HepG2 (cell line): Measurements from ENCODE around the gene MGAT5. TPM values are rescaled to one million over a fixed set of nuclear protein-coding genes. Genes with fewer than 3 reads are reported as not detected.

ENCODE experiments used
- ATAC-seq: fragments of 200-7000 bp; cut with Tn5 transposase; 3 replicates; pipeline ENCODE4 v1.9.1; 2020; ENCODE audit warnings: mild to moderate bottlenecking, moderate library complexity
- BruUV-seq: library from RNA; stranded (reverse); fragments of 400-500 nt; replicated peaks from 2 replicates; lab custom pipeline; 2021; lab: Mats Ljungman, UMichigan
- CTCF ChIA-PET: fragments of 300-600 bp; formaldehyde crosslinking; extraction: SDS; loops from one replicate; lab custom pipeline; 2021; ENCODE audit warnings: low total read pairs, inconsistent platforms, low intra/inter-chr PET ratio; lab: Yijun Ruan, JAX
- POLR2A ChIA-PET: fragments of 350-600 bp; sonication (Branson Sonifier 250); formaldehyde crosslinking; loops from one replicate; lab custom pipeline; 2020; ENCODE audit warnings: antibody characterized with exemption, inconsistent platforms; lab: Yijun Ruan, JAX
- DNase-seq: peaks from one replicate; pipeline ENCODE4 v3.0.0-alpha.2; 2015; ENCODE audit warnings: low spot score
- FAIRE-seq: peaks from 3 replicates; lab custom pipeline; 2011; peaks lifted over from hg19 to GRCh38; lab: Jason Lieb, UNC
- H2AFZ ChIP-seq: one replicate; pipeline ENCODE4 v1.6.1; 2011; ENCODE audit warnings: low read length, inconsistent platforms
- H3K27ac ChIP-seq: fragments of 300-600 bp; 3 replicates; pipeline ENCODE4 v1.8.0; 2011; ENCODE audit warnings: mixed run types, mild to moderate bottlenecking, mixed read lengths, low read length, inconsistent platforms; ENCODE audit not compliant: insufficient read depth; ENCODE audit errors: extremely low read length
- H3K27me3 ChIP-seq, 2 experiments: fragments of 200-600 bp in 1 of 2; 2 replicates in 1 of 2; 3 replicates in 1 of 2; pipeline versions ENCODE4 v1.6.0 to v1.8.0; 2011; ENCODE audit warnings: low read length in 2 of 2, mild to moderate bottlenecking in 2 of 2, moderate library complexity in 2 of 2, inconsistent platforms in 1 of 2; ENCODE audit not compliant: insufficient read depth in 2 of 2, control insufficient read depth in 1 of 2
- H3K36me3 ChIP-seq, 2 experiments: fragments of 200-600 bp in 1 of 2; replicated peaks in 1 of 2; 2 replicates in 1 of 2; 3 replicates in 1 of 2; pipeline versions ENCODE4 v1.5.1 to v1.8.0; 2011; ENCODE audit warnings: low read length in 2 of 2, inconsistent platforms in 1 of 2; ENCODE audit not compliant: insufficient read depth in 2 of 2, control insufficient read depth in 1 of 2
- H3K4me1 ChIP-seq: 2 replicates; pipeline ENCODE4 v1.5.1; 2012; ENCODE audit warnings: low read length, inconsistent platforms; ENCODE audit not compliant: insufficient read depth
- H3K4me2 ChIP-seq: 2 replicates; pipeline ENCODE4 v1.6.0; 2011; ENCODE audit warnings: low read depth, low read length, inconsistent platforms
- H3K4me3 ChIP-seq, 3 experiments: fragments of 200-600 bp in 1 of 3; sonication (generic), shearing (Covaris generic) in 1 of 3; replicated peaks in 1 of 3; 2 replicates each; pipeline ENCODE4 v1.5.1; 2011 to 2016; ENCODE audit warnings: low read length in 3 of 3, inconsistent platforms in 2 of 3, low read depth in 2 of 3, mild to moderate bottlenecking in 2 of 3, control low read depth in 1 of 3, mixed read lengths in 1 of 3; ENCODE audit not compliant: insufficient read depth in 1 of 3
- H3K79me2 ChIP-seq: one replicate; pipeline ENCODE4 v1.6.1; 2011; ENCODE audit warnings: low read length, inconsistent platforms; ENCODE audit not compliant: insufficient read depth
- H3K9ac ChIP-seq: 2 replicates; pipeline ENCODE4 v1.6.0; 2011; ENCODE audit warnings: mild to moderate bottlenecking, low read depth, low read length, inconsistent platforms; ENCODE audit not compliant: insufficient read depth
- H3K9me3 ChIP-seq: 2 replicates; pipeline ENCODE4 v1.5.1; 2012; ENCODE audit warnings: mild to moderate bottlenecking, low read length
- H4K20me1 ChIP-seq: 2 replicates; pipeline ENCODE4 v1.6.0; 2011; ENCODE audit warnings: inconsistent platforms, mild to moderate bottlenecking, low read length, moderate library complexity; ENCODE audit not compliant: insufficient read depth
- EEA1 ChIP-seq: sonication (generic); formaldehyde crosslinking; IDR thresholded peaks from 2 replicates; pipeline ENCODE4 v1.5.1; 2020; ENCODE audit warnings: mild to moderate bottlenecking, missing genetic modification reagents, borderline replicate concordance
- LBX2 ChIP-seq: sonication (generic); formaldehyde crosslinking; IDR thresholded peaks from 2 replicates; pipeline ENCODE4 v1.5.0; 2020; ENCODE audit warnings: missing genetic modification reagents, mild to moderate bottlenecking, borderline replicate concordance
- LRRFIP1 ChIP-seq: sonication (generic); formaldehyde crosslinking; conservative IDR thresholded peaks from 2 replicates; pipeline ENCODE4 v1.4.0; 2020; ENCODE audit warnings: missing genetic modification reagents
- MBD4 ChIP-seq: IDR thresholded peaks from 2 replicates; pipeline ENCODE4 v1.6.1; 2012; ENCODE audit warnings: low read length, inconsistent platforms, borderline replicate concordance
- SRSF1 ChIP-seq: fragments of 200-400 bp; formaldehyde crosslinking; optimal IDR thresholded peaks from 2 replicates; pipeline ENCODE3; 2017; ENCODE audit warnings: mild to moderate bottlenecking, low read depth, low read length, moderate library complexity
- TP53 ChIP-seq: sonication (generic); formaldehyde crosslinking; conservative IDR thresholded peaks from 2 replicates; pipeline ENCODE4 v1.4.0; 2020; ENCODE audit warnings: missing genetic modification reagents
- ZNF556 ChIP-seq: sonication (generic); formaldehyde crosslinking; IDR thresholded peaks from 2 replicates; pipeline ENCODE4 v1.4.0; 2020; ENCODE audit warnings: mild to moderate bottlenecking, missing genetic modification reagents, borderline replicate concordance
- ZNF746 ChIP-seq: sonication (generic); formaldehyde crosslinking; IDR thresholded peaks from 2 replicates; pipeline ENCODE4 v1.8.0; 2022; ENCODE audit warnings: mild to moderate bottlenecking, missing genetic modification reagents
- WGBS: methylation state at CpG from one replicate; pipeline ENCODE4 v1.1.6; 2017; ENCODE audit warnings: low lambda C conversion rate; 5-methylcytosine and 5-hydroxymethylcytosine counted together
- in situ Hi-C: cut with HindIII; loops from 2 replicates; pipeline ENCODE4 v1.10.0; 2017; ENCODE audit warnings: low pct_unique_long_range_greater_than_20kb; ENCODE audit not compliant: extremely low pct_ligation_motif_present
- intact Hi-C: fragments of 100-400 bp; cut with micrococcal nuclease; formaldehyde crosslinking; loops from one replicate; pipeline ENCODE4 v1.10.0; 2022; ENCODE audit not compliant: unreplicated experiment
- polyA plus RNA-seq, 8 experiments: library from polyadenylated mRNA; depleted of rRNA in 3 of 8; stranded (reverse) in 7 of 8; unstranded in 1 of 8; fragments of >200 nt; fragmentation: Illumina TruSeq in 4 of 8; extraction: Trizol in 4 of 8; gene quantifications; 2 replicates each; pipeline versions ENCODE4 v1.2.1 to v1.2.3, GENCODE V29; 2011 to 2016; ENCODE audit warnings: low read depth in 4 of 8, missing spikeins in 1 of 8, mixed read lengths in 1 of 8; ENCODE audit not compliant: insufficient read depth in 1 of 8
- total RNA-seq, 5 experiments: library from RNA; depleted of rRNA; stranded (reverse); fragments of >200 nt; fragmentation: Illumina TruSeq; extraction: Trizol; gene quantifications; 2 replicates each; pipeline ENCODE4 v1.2.3, GENCODE V29; 2016; ENCODE audit warnings: low read depth in 1 of 5

The MGAT5 gene
- total and polyA plus RNA-seq, 2 of the 13 experiments (the other 11 are each of a cell fraction or from before 2014, with no cell fraction given) = 33.1 to 60.2 TPM

GRCh38 chr2:134296301-134296700 is 42.4 kb downstream of the MGAT5 start:
- no peaks in the 10 kb centered on the region; a peak in 2 of 5 replicates for H3K36me3 ChIP-seq
- POLR2A ChIA-PET = no interaction called here
- intact Hi-C loops = no loop called here
- no peak overlapping the region for H2AFZ ChIP-seq
- H3K27me3 ChIP-seq = no peaks in the 10 kb centered on the region
- H3K79me2 ChIP-seq = no peaks in the 10 kb centered on the region
- H3K4me3 ChIP-seq = no peak overlapping the region
- no peak for FAIRE-seq
- BruUV-seq = no TSS peak
- H3K27ac ChIP-seq = no peak overlapping the region
- 97% methylated on average over 2 of the region's 2 CpGs for WGBS
- CTCF ChIA-PET = no interaction called here
- H3K9me3 ChIP-seq = no peaks in the 10 kb centered on the region
- H3K9ac ChIP-seq = no peak overlapping the region
- DNase-seq = no peak
- TF ChIP-seq LRRFIP1 (CRISPR knock-in tag) = no peak
- TF ChIP-seq MBD4 = no peak
- no peak for TF ChIP-seq TP53 (CRISPR knock-in tag)
- no peak for TF ChIP-seq SRSF1
- TF ChIP-seq ZNF556 (CRISPR knock-in tag) = no peak
- no peak for TF ChIP-seq LBX2 (CRISPR knock-in tag)
- TF ChIP-seq EEA1 (CRISPR knock-in tag) = no peak
- no peak for TF ChIP-seq ZNF746 (CRISPR knock-in tag)
- ATAC-seq = no peak
- no peaks in the 10 kb centered on the region for H4K20me1 ChIP-seq
- H3K4me2 ChIP-seq = no peak overlapping the region
- peaks cover 17% of the 10 kb centered on the region for H3K4me1 ChIP-seq
- in situ Hi-C loops = no loop called here
